Gastroesophageal sphincter (tissue), 4 donors: ENCODE results near the gene SMAD3. TPM values are rescaled to one million over a fixed set of nuclear protein-coding genes. Genes with fewer than 3 reads are reported as not detected.
A peak's percentile ranks its signal among the peaks of the same experiment; 100 is the strongest.

Experiments used
- ATAC-seq: fragments of 150-250 bp; one replicate; pipeline ENCODE4 v1.9.1; 2016; ENCODE audit warnings: mild to moderate bottlenecking, moderate library complexity
- H3K27ac ChIP-seq, 4 donors: fragments of 200-600 bp; sonication (generic) in 3 of 4; 1 replicate in 3 of 4; 2 replicates in 1 of 4; pipeline ENCODE4 v1.5.1; 2016 to 2019
- H3K27me3 ChIP-seq: fragments of 200-600 bp; sonication (generic); one replicate; pipeline ENCODE4 v1.5.1; 2019
- H3K36me3 ChIP-seq, 2 donors: fragments of 200-600 bp; sonication (generic); one replicate each; pipeline ENCODE4 v1.5.1; 2019; ENCODE audit warnings: control low read depth in 1 of 2
- H3K4me1 ChIP-seq, 3 donors: fragments of 200-600 bp; sonication (generic); 1 replicate in 2 of 3; 2 replicates in 1 of 3; pipeline ENCODE4 v1.5.1; 2016 to 2019; ENCODE audit warnings: control low read depth in 2 of 3
- H3K4me3 ChIP-seq, 2 donors: fragments of 200-600 bp; sonication (generic); one replicate each; pipeline ENCODE4 v1.5.1; 2019; ENCODE audit warnings: mild to moderate bottlenecking in 1 of 2, moderate library complexity in 1 of 2
- H3K9me3 ChIP-seq, 3 donors: fragments of 200-600 bp; sonication (generic); one replicate each; pipeline ENCODE4 v1.5.1; 2017 to 2019; ENCODE audit warnings: control low read depth in 2 of 3
- CTCF ChIP-seq, 4 experiments: fragments of 200-600 bp in 2 of 4; fragments of 450-650 bp in 2 of 4; sonication (generic) in 1 of 4; IDR thresholded peaks; one replicate each; pipeline ENCODE4 v1.5.1; 2017 to 2019; ENCODE audit warnings: antibody characterized with exemption in 4 of 4, mild to moderate bottlenecking in 2 of 4, moderate library complexity in 2 of 4
- EP300 ChIP-seq: sonication (generic); formaldehyde crosslinking; IDR thresholded peaks from one replicate; pipeline ENCODE4 v1.6.1; 2017; ENCODE audit warnings: antibody characterized with exemption, mild to moderate bottlenecking
- POLR2A ChIP-seq, 2 donors: fragments of 450-650 bp; IDR thresholded peaks; one replicate each; pipeline ENCODE4 v1.6.1; 2017; ENCODE audit warnings: antibody characterized with exemption in 2 of 2, mild to moderate bottlenecking in 2 of 2, moderate library complexity in 1 of 2
- POLR2AphosphoS5 ChIP-seq: sonication (generic); formaldehyde crosslinking; IDR thresholded peaks from one replicate; pipeline ENCODE4 v1.6.1; 2017; ENCODE audit warnings: antibody characterized with exemption
- WGBS, 2 donors: methylation state at CpG; one replicate each; pipeline ENCODE4 v1.1.5; 2018; ENCODE audit warnings: low coverage in 1 of 2; 5-methylcytosine and 5-hydroxymethylcytosine counted together
- total RNA-seq, 4 donors: library from RNA; depleted of rRNA; stranded (reverse); fragments of >200 nt; gene quantifications; one replicate each; pipeline ENCODE4 v1.1.0, GENCODE V29; 2016

The SMAD3 gene
- total RNA-seq, 4 donors from 2014 or later, result 19.8 to 30.6 (median 25.9) TPM

GRCh38 chr15:67168694-67169093 is 103.3 kb downstream of the SMAD3 start:
- H3K4me3 ChIP-seq, result no peak overlapping the region
- H3K27me3 ChIP-seq, result no peaks in the 10 kb centered on the region
- TF ChIP-seq POLR2AphosphoS5 (no peak), EP300 (no peak), POLR2A (IDR thresholded peaks at IDR 0.05) (no peak), CTCF (IDR thresholded peaks at IDR 0.05) (no peak)
- H3K27ac ChIP-seq, result peak overlapping the region in 1 of 4 donors; percentile 13
- H3K36me3 ChIP-seq, result peaks cover 0 to 63% of the 10 kb centered on the region in 2 donors
- H3K4me1 ChIP-seq, result peaks cover 0 to 47% (median 7%) of the 10 kb centered on the region in 3 donors
- no peaks in the 10 kb centered on the region for H3K9me3 ChIP-seq
- 83 to 89% methylated on average over 3 to 4 of the region's 6 CpGs for WGBS, 2 donors
- ATAC-seq, result no peak

GRCh38 chr15:67170143-67170925 is 104.9 kb downstream of the SMAD3 start:
- Histone ChIP-seq H3K36me3 (peaks cover 0 to 62% of the 10 kb centered on the region in 2 donors), H3K4me1 (peaks cover 0 to 51% (median 8%) of the 10 kb centered on the region in 3 donors), H3K4me3 (no peak overlapping the region), H3K27me3 (no peaks in the 10 kb centered on the region), H3K27ac (no peak overlapping the region), H3K9me3 (no peaks in the 10 kb centered on the region)
- no peak for ATAC-seq
- TF ChIP-seq CTCF (IDR thresholded peaks at IDR 0.05) (no peak), EP300 (no peak), POLR2AphosphoS5 (no peak), POLR2A (IDR thresholded peaks at IDR 0.05) (no peak)
- WGBS, 2 donors, result 85 to 90% methylated on average over 2 to 11 of the region's 12 CpGs

GRCh38 chr15:67171471-67171870 is 106.1 kb downstream of the SMAD3 start:
- Histone ChIP-seq H3K9me3 (no peaks in the 10 kb centered on the region), H3K4me3 (no peak overlapping the region), H3K36me3 (peaks cover 0 to 51% of the 10 kb centered on the region in 2 donors), H3K27me3 (no peaks in the 10 kb centered on the region), H3K4me1 (peaks cover 0 to 51% (median 20%) of the 10 kb centered on the region in 3 donors), H3K27ac (no peak overlapping the region)
- no peak for ATAC-seq
- no peak for TF ChIP-seq POLR2A (IDR thresholded peaks at IDR 0.05)
- TF ChIP-seq CTCF (IDR thresholded peaks at IDR 0.05), result no peak
- TF ChIP-seq EP300, result no peak
- no peak for TF ChIP-seq POLR2AphosphoS5
- 75 to 78% methylated on average over 4 of the region's 4 CpGs for WGBS, 2 donors

DNA sequence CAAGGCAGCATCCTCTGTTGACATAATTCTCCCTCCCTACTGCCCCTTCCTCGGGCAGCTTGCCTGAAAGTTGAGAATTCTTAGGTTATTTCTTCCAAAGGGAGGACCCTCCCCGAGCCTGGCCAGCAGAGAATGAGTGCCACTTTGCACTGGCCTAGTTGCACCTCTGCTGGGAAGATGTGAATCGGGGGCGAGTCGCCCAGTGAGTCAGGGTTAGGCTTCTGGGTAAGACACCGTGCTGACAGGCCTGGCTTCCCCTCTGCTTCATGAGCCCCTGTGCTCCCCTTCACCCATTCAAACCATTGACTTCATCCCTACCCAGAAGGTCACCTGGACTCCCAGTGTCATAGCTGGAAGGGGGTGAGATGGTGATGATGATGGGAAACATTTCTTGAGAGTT is 106.8 kb downstream of the SMAD3 start:
- no peaks in the 10 kb centered on the region for H3K27me3 ChIP-seq
- no peak overlapping the region for H3K4me3 ChIP-seq
- 88% methylated on average over 1 of the region's 6 CpGs; no CpG with 5 or more reads in 1 of the 2 donors for WGBS, 2 donors
- TF ChIP-seq CTCF (IDR thresholded peaks at IDR 0.05) (no peak), POLR2AphosphoS5 (no peak), POLR2A (IDR thresholded peaks at IDR 0.05) (no peak), EP300 (no peak)
- H3K9me3 ChIP-seq, result no peaks in the 10 kb centered on the region
- no peak overlapping the region for H3K27ac ChIP-seq
- peaks cover 0 to 44% of the 10 kb centered on the region in 2 donors for H3K36me3 ChIP-seq
- peaks cover 0 to 51% (median 24%) of the 10 kb centered on the region in 3 donors for H3K4me1 ChIP-seq
- ATAC-seq, result no peak

- TF ChIP-seq POLR2AphosphoS5, result no peak
- TF ChIP-seq EP300, result no peak
- TF ChIP-seq POLR2A (IDR thresholded peaks at IDR 0.05), result no peak
- TF ChIP-seq CTCF (IDR thresholded peaks at IDR 0.05), result no peak
- Histone ChIP-seq H3K4me3 (no peak overlapping the region), H3K36me3 (peaks cover 0 to 41% of the 10 kb centered on the region in 2 donors), H3K4me1 (peaks cover 0 to 51% (median 26%) of the 10 kb centered on the region in 3 donors), H3K27ac (no peak overlapping the region), H3K27me3 (no peaks in the 10 kb centered on the region), H3K9me3 (no peaks in the 10 kb centered on the region)
- WGBS, 2 donors, result 96% methylated on average over 7 of the region's 8 CpGs; no CpG with 5 or more reads in 1 of the 2 donors
- ATAC-seq, result no peak
These were observed 107.6 kb downstream of the SMAD3 start for GRCh38 chr15:67173005-67173404.
